NCI-H1092 treated with DMSO at 0.1 percent for 48 hours (cell line): ENCODE measurements around the gene TMEM132A.

Experiments used
- DNase-seq: peaks from one replicate; lab custom pipeline; 2025; lab: John Stamatoyannopoulos, UW

TMEM132A gene

DNA sequence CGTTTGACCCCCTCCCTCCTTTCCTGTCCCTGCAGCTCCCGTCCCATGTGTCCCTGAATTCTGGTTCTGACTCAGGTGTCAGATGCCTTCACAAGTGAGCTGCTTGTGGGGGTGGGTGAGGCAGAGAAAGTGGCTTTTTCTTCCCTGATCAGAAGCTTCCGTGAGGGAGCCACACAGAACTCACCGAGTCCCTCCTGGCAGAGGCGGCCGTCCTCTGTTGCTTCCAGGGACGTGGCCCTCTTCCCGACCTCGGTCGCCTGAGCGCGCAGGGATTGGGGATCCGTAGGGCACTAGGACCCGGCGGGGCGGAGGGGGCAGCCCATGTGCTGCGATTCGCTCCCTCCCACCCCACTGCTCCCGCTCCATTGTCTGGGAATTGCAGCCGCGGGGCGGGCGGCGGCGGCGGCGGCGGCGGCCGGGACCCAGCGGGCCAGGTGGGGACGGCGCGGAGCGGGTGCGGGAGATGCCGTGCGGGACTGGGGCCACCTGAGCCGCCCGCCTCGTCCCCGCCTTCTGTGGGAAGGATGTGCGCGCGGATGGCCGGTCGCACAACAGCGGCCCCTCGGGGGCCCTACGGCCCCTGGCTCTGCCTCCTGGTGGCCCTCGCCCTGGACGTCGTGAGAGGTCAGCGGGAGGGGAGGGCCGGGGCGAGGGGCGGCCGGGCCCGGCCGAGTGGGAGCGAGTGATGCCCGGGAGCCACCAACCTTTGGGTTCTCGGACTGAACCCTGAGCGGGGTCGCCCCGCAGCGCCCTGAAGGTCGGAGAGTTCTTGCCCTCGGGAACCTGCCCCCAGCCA lies at the start of gene TMEM132A:
Gene TMEM132A, plus strand, starts transcription at position 351 of the 796 bp plus-strand sequence. Its CDS starts 174 bp downstream, at position 525.
- DNase-seq = peak; percentile 77

GRCh38 chr11:60875366-60876167 lies 48.7 kb upstream of the TMEM132A start:
- no peak for DNase-seq

- DNase-seq = no peak
Observed at GRCh38 chr11:60876168-60876485, 48.1 kb upstream of the TMEM132A start.

DNA sequence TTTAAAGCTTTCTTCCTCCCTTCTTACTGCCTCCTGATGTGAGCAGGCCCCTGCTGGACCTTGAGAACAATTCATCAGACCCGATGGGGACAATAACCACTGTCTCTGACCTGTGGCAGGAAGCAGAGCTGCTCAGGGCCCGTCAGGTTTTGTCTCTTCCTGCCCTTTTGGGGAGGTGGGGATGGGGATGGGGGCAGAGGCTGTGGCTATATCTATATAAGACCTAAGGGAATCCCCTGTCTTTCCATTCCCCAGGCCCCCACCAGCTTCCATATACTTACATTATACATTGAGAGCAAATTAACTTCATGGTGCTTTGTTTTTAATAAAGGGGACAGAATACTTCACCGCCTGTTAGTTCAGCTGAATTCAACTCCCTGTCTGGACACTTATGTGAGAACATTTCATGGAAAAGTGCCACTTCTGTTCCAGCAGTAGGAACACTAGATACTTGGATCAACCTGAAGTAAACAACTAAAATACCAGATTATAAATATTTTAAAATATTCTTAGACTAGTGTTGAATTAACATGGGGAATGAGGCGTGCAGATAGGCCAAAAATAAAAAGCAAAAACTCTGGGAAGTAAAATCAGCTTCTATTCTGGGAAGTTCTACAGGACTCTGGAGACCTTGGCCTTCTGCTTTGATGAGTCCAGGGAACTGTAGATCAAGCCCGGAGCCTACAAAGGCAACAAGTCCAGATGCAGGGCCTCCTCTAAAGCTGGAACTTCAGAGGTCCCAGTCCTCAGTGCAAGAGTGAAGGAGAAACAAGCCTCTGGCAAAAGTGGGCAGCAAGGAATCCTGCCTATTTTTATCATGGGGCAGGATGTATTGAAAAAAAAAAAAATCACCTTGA lies 45.8 kb upstream of the TMEM132A start:
- DNase-seq = no peak

DNA sequence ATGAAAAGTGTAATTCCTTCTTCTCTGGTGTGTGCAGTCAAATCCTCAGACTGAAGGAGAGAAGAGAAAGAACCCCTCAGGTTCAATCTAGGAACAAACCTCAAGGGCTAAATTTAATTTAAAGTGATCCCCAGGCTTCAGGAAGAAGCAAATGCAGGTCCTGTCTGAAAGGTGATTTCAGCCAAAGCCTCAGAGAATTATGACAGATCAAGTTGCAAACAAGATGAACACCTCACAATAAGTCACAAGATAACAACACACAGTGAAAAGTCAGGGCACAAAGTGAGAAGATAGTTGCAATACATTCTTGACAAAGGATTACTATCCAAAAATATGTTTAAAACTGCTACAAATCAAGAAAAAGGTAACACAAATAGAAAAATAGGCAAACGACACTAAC lies 45.2 kb upstream of the TMEM132A start:
- no peak for DNase-seq

DNA sequence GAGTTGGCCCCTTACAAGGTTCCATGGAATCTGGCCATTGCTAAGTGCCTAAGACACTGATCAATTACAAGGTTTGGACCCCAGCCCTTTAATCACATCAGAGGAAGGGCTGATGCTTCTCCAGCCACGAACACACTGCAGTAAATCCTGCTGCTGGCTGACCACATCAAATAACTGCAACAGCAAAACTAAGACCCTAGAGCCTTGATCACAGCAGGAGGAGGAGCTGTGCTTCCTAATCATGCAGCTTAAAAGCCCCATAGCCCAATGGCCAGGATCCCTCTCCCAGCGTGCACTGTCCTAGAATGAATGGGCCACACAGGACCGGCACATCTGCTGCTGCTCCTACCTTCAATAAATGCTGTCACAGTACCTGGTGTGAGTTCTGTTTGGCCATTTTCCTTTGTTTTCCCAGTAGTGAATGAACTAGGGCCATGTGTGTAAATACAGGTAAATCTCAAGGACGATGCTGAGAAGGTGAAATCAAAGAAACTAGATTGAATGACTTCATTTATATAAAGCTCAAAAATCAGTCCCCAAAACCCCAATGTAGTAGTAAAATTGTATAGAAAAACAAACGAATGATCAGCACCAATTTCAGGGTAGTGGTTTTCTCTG lies 44.2 kb upstream of the TMEM132A start:
- DNase-seq = no peak

DNA sequence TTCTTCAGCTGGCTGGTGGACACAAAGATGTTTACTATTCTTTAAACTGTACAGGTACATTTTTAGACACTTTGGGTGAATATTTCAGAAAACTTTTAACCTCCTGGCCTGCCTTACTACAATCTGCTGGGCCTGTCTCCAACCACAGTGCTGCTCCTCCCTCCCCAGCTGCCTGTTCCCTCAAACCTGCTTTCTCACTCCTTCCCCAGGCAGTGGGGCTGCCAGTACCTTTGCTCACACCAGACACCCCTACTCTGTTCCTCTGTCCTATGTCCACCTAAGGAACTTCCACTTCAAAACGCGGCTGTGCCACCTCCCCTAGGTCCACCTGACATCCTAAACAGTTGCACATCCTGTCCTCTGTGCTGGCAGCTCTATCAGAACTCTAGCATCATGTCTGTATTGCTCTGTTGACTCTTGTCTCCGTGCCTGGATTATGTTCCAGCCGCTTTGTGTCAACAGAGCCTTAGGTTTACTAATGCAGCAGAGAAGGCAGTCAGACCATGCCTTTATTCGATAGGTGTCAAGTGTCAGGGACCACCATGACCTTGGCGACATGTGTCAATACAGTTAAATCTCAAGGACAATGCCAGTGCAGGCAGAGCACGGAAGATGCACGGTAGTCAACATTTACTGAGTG lies 43.5 kb upstream of the TMEM132A start:
- peak; percentile 92 for DNase-seq

- peak; percentile 91 for DNase-seq
Observed at GRCh38 chr11:60887556-60887955, 36.7 kb upstream of the TMEM132A start.

DNA sequence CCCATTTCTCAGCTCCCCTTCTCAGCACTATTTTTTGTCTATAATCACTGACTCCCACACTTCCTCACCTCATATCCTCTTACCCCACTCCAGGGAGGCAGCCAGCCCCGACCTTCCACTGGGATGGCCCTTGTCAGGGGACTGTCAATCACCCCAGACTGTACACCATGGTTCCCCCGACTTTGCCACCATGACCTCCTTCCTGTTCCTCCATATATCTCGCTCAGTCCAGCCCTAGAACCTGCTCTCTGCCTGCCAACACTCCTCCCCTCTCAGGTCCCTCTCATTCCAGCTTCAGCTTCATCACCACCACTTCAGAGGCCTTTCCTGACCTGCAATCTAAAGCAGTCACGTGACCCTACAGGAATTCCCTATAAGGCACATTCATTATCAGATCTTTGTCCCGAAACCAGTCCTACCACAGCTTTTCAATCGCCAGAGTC lies 34.4 kb upstream of the TMEM132A start:
- DNase-seq = no peak

DNA sequence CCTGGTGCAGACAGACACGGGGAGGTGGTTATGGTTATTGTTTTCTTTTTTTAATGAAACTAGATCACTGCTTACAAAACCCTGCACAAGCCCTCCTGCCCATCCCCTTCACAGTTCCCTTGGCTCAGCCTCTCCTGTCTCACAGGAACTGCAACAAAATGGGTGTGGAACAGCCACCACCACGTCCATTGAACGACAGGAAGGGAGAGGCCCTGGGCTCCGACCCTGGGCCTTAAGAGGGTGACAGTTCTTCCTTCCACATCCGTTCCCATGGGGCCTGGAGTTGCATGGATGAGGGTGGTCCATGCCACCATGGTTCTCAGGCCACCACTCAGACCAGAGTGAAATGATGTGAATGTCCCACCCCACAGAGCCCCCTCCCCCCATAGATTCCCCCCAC lies 33.6 kb upstream of the TMEM132A start:
- DNase-seq = no peak

- no peak for DNase-seq
Observed at GRCh38 chr11:60891103-60891741, 33.0 kb upstream of the TMEM132A start.

DNA sequence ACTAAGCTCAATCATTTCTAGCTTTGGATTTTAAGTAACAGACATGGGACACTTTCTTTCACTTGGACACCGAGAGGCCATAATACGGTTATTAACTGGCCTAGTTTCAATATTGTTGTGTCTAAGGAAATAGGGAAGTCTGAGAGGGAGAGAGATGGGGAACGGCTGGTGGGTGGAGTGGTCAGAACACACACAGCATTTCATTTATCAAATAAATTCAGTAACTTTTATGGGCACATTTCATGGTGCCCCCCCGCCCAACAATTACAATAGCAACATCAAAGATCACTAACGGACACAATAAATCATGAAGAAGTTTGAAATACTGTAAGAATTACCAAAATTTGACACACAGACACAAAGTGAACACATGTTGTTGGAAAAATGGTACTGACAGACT lies 28.6 kb upstream of the TMEM132A start:
- DNase-seq = no peak

DNA sequence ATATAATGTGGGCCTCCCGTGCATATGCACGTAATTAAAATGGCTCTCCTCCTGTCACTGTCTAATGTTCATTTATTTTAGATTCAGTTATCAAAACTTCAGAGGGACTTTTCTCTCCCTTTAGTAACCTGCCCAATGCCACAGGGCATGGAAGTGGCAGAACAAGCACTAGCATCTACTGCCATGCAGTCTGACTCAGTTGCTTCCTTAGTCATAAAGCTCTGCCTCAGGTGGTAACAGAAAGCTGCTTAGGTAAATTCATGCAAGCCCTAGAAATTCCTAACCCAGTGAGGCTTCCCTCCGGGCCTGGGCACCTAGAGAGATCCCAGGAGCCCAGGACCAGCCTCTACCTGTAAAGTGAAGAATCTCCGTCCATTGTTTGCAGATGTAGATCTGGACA lies 26.8 kb upstream of the TMEM132A start:
- no peak for DNase-seq

- peak; percentile 40 for DNase-seq
Observed at GRCh38 chr11:60899046-60899936, 25.0 kb upstream of the TMEM132A start.

- no peak for DNase-seq
Observed at GRCh38 chr11:60899977-60900376, 24.3 kb upstream of the TMEM132A start.

DNA sequence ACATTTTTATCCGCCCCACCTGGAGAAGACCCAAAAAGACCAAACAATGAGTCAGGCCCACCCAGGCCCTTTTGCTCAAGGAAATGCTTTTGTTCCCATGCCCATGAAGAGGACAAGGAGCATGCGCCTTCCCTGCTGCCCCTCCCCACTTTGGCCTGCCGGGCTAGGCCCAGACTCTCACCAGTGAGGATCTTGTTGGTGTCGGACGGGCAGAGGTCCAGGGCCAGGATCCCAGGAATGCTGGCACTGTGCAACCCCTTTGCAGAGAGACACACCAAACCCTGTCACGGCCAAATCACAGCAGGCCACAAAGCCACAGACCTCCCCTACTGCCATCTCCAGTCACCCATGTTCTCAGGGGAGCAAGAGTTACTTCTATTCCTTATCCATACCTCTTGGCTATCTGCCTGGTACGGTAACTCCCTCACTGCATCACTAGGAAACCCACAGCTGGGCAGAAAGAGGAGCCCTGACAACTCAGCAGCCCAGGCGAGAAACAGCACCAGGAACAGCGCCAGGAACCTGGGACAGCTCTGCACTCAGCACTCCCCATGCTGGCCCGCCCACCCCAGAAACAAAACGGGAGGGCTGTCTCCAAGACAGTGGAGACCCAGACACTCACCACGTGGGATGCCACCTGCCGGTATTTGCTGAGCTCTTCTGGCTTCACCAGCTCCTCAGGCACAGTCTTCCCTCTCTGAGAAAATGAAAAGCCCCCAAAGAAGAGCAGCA lies 23.4 kb upstream of the TMEM132A start:
- no peak for DNase-seq

DNA sequence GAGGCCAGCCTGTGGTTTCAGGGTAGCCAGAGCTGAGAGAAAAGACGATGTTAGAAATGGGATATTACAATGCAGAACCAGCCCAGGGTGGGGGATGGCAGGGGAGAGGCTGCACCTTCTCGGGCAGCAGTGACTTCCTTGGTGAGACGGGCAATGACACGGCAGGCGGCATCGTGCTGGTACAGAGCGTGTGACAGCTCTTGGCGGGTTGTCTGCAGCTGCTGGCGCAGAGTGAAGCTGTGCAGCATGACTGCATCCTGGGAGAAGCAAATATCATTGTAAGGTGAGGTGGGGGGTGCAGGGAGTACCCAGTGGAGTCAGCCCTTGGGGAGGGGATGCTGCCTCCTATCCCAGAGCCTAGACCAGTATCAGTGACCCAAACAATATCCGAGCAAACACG lies 21.6 kb upstream of the TMEM132A start:
- DNase-seq = no peak

- no peak for DNase-seq
Observed at GRCh38 chr11:60905047-60905446, 19.2 kb upstream of the TMEM132A start.

GRCh38 chr11:60905551-60906113 lies 18.6 kb upstream of the TMEM132A start:
- DNase-seq = peak; percentile 39
